HG03460 (cell line): Measurements from ENCODE around the gene CD55.
A peak's percentile ranks its signal among the peaks of the same experiment; 100 is the strongest.

Experiments used
- ATAC-seq: cut with Tn5 transposase; IDR thresholded peaks from one replicate; pipeline ENCODE4 v1.9.1; 2021; ENCODE audit not compliant: unreplicated experiment

CD55 gene

GRCh38 chr1:207328004-207328403, 6.5 kb downstream of the CD55 start:
- ATAC-seq: no peak

- ATAC-seq: no peak
Measured at GRCh38 chr1:207328908-207329440, 7.5 kb downstream of the CD55 start.

- no peak for ATAC-seq
Measured at GRCh38 chr1:207329469-207329868, 8.0 kb downstream of the CD55 start.

- no peak for ATAC-seq
Measured at GRCh38 chr1:207330011-207330710, 8.7 kb downstream of the CD55 start.

GRCh38 chr1:207331354-207332313, 10.2 kb downstream of the CD55 start:
- ATAC-seq: no peak

- ATAC-seq: no peak
Measured at GRCh38 chr1:207333009-207333600, 11.6 kb downstream of the CD55 start.

GRCh38 chr1:207333620-207334019, 12.1 kb downstream of the CD55 start:
- ATAC-seq: no peak

GRCh38 chr1:207334337-207334736, 12.9 kb downstream of the CD55 start:
- ATAC-seq: no peak

- no peak for ATAC-seq
Measured at GRCh38 chr1:207335138-207335537, 13.7 kb downstream of the CD55 start.

- peak; percentile 60 for ATAC-seq
Measured at GRCh38 chr1:207335695-207336363, 14.4 kb downstream of the CD55 start.

GRCh38 chr1:207336559-207337467, 15.3 kb downstream of the CD55 start:
- ATAC-seq: peak; percentile 57

- ATAC-seq: no peak
Measured at GRCh38 chr1:207342332-207342731, 20.9 kb downstream of the CD55 start.

- ATAC-seq: no peak
Measured at GRCh38 chr1:207343675-207344074, 22.2 kb downstream of the CD55 start.

- no peak for ATAC-seq
Measured at GRCh38 chr1:207344221-207344620, 22.7 kb downstream of the CD55 start.

- ATAC-seq: no peak
Measured at GRCh38 chr1:207345644-207346477, 24.4 kb downstream of the CD55 start.

GRCh38 chr1:207346513-207346912, 25.0 kb downstream of the CD55 start:
- no peak for ATAC-seq

- ATAC-seq: no peak
Measured at GRCh38 chr1:207349979-207350378, 28.5 kb downstream of the CD55 start.

- ATAC-seq: no peak
Measured at GRCh38 chr1:207352554-207352953, 31.1 kb downstream of the CD55 start.

- ATAC-seq: no peak
Measured at GRCh38 chr1:207355060-207355459, 33.6 kb downstream of the CD55 start.
